ENCODE results near the gene FMN2.

Gene FMN2

DNA sequence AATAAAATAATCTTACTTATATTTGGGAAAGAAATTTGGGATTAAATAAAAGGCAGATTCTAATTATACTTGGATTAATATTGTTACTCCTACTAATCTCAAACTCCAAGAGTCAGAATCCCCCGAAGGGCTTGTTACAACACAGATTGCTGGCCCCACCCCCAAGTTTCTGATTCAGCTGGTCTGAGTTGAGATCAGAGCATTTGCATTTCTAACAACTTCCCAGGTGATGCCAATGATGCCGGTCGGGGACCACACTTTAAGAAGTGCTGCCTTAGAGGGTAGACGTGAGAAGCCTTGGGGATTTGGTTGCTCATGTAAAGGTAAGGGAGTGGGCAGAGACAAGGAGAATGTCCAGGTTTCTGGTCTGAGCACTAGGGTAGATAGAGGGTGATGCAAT lies 47.2 kb downstream of the FMN2 start:
- peaks cover 14% of the 10 kb centered on the region for H3K4me1 ChIP-seq (ENCODE audit: control insufficient read depth, insufficient read depth, low read length)
- no peaks in the 10 kb centered on the region for H3K9me3 ChIP-seq (ENCODE audit: control insufficient read depth, insufficient read depth, low read depth, low read length)
- no peaks in the 10 kb centered on the region for H3K36me3 ChIP-seq (ENCODE audit: control insufficient read depth, insufficient read depth, low read length)
- no peaks in the 10 kb centered on the region; the same call in 1 of the 2 replicates for H3K27me3 ChIP-seq (ENCODE audit: control insufficient read depth, insufficient read depth, low read length)
- H3K4me3 ChIP-seq (ENCODE audit: low read depth, low read length): no peak overlapping the region
- H3K27ac ChIP-seq (ENCODE audit: low read depth, low read length): no peak overlapping the region
- no peak overlapping the region for H3K9ac ChIP-seq (ENCODE audit: low read length)

DNA sequence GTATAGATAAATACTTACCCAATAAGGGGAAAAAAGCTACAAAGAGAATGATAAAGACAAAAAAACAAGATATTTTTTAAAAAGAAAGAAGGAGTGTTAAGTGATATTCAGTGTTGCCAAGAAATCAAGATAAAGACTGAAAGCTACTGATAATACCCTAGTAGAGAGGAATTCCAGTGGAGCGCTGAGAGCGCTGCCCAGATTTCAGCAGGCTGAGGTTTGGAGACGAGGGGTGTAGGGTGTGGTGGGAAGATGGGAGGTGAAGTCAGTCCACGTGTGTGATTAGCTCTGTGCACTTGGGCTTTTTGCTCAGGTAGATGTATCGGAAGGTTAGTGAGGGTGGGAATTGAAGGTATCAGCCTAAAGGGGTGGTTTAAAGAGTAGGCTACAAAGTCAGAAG lies 47.8 kb downstream of the FMN2 start:
- H3K27ac ChIP-seq (ENCODE audit: low read depth, low read length): no peak overlapping the region
- no peaks in the 10 kb centered on the region for H3K9me3 ChIP-seq (ENCODE audit: control insufficient read depth, insufficient read depth, low read depth, low read length)
- H3K27me3 ChIP-seq (ENCODE audit: control insufficient read depth, insufficient read depth, low read length): no peaks in the 10 kb centered on the region; the same call in 1 of the 2 replicates
- peaks cover 14% of the 10 kb centered on the region for H3K4me1 ChIP-seq (ENCODE audit: control insufficient read depth, insufficient read depth, low read length)
- H3K9ac ChIP-seq (ENCODE audit: low read length): no peak overlapping the region
- no peak overlapping the region for H3K4me3 ChIP-seq (ENCODE audit: low read depth, low read length)
- H3K36me3 ChIP-seq (ENCODE audit: control insufficient read depth, insufficient read depth, low read length): no peaks in the 10 kb centered on the region

DNA sequence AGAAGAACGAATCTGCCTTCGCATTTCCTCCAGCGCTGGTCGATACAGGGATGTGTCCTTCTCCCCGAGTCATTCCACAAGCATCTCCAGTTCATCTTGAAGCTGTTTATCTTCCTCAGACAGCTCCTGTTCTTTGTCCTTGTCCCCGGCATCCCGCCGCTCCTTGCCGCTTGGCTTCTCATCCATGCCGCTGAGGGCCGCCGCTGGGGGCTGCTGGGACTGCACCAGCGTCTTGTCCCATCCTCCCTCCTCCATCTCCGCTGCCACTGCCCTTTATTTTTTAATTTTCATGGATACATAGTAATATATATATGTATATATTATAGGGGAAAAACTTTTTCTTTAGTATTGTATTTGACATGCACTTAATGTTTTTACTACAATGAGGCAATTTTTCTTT lies 53.4 kb downstream of the FMN2 start:
- no peak overlapping the region for H3K27ac ChIP-seq (ENCODE audit: low read depth, low read length)
- no peaks in the 10 kb centered on the region for H3K4me1 ChIP-seq (ENCODE audit: control insufficient read depth, insufficient read depth, low read length)
- H3K27me3 ChIP-seq (ENCODE audit: control insufficient read depth, insufficient read depth, low read length): no peaks in the 10 kb centered on the region; the same call in 1 of the 2 replicates
- H3K9me3 ChIP-seq (ENCODE audit: control insufficient read depth, insufficient read depth, low read depth, low read length): no peaks in the 10 kb centered on the region
- H3K4me3 ChIP-seq (ENCODE audit: low read depth, low read length): no peak overlapping the region
- no peak overlapping the region for H3K9ac ChIP-seq (ENCODE audit: low read length)
- no peaks in the 10 kb centered on the region for H3K36me3 ChIP-seq (ENCODE audit: control insufficient read depth, insufficient read depth, low read length)

DNA sequence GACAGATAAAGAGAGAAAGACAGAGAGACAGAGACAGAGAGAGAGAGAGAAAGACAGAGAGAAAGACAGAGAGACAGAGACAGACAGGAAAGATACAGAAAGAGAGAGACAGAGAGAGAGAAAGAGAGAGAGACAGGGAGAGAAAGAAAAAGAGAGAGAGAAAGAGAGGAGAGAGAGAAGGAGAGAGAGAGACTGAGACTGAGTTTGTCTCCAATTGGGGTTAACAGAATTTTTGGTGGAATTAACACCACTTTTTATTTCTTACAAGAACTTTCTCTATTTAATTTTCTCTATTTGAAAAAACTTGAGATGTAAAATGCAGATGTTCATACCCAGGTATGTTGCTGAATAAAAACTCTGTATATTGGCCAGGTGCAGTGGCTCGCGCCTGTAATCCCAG lies 56.6 kb downstream of the FMN2 start:
- H3K4me3 ChIP-seq (ENCODE audit: low read depth, low read length): no peak overlapping the region
- H3K4me1 ChIP-seq (ENCODE audit: control insufficient read depth, insufficient read depth, low read length): no peaks in the 10 kb centered on the region
- no peak overlapping the region for H3K9ac ChIP-seq (ENCODE audit: low read length)
- no peaks in the 10 kb centered on the region; the same call in 1 of the 2 replicates for H3K27me3 ChIP-seq (ENCODE audit: control insufficient read depth, insufficient read depth, low read length)
- no peak overlapping the region for H3K27ac ChIP-seq (ENCODE audit: low read depth, low read length)
- no peaks in the 10 kb centered on the region for H3K9me3 ChIP-seq (ENCODE audit: control insufficient read depth, insufficient read depth, low read depth, low read length)
- H3K36me3 ChIP-seq (ENCODE audit: control insufficient read depth, insufficient read depth, low read length): no peaks in the 10 kb centered on the region

DNA sequence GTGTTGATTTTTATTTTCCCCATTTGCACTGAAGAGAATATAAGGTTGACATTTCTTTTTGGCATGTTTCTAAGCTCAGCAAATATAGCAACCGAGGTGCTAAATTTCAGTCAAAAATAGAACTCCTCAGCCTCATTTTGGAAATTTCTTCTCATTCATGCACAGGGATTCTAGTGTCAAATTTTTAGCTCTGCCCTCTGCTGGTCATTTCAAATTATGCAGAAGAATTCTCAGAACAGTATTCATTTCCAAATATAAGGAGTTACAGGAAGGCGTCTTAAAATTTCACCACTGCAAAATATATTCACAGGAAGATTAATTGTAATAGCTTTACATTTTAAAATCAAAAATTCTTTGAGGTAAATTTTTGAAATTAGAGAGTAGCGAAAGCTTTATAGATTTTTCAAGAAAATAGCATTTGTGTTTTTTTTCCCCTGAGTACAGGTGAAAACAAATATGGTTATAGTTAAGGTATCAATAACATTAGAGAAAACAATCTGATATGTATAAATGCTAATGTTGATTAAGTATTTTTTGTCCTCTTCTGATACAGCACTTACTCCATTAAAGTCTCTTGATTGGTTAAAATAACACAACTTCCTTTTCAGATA lies 57.9 kb downstream of the FMN2 start:
- H3K9ac ChIP-seq (ENCODE audit: low read length): no peak overlapping the region
- no peaks in the 10 kb centered on the region for H3K4me1 ChIP-seq (ENCODE audit: control insufficient read depth, insufficient read depth, low read length)
- no peak overlapping the region for H3K4me3 ChIP-seq (ENCODE audit: low read depth, low read length)
- no peaks in the 10 kb centered on the region for H3K9me3 ChIP-seq (ENCODE audit: control insufficient read depth, insufficient read depth, low read depth, low read length)
- H3K36me3 ChIP-seq (ENCODE audit: control insufficient read depth, insufficient read depth, low read length): no peaks in the 10 kb centered on the region
- no peaks in the 10 kb centered on the region; the same call in 1 of the 2 replicates for H3K27me3 ChIP-seq (ENCODE audit: control insufficient read depth, insufficient read depth, low read length)
- H3K27ac ChIP-seq (ENCODE audit: low read depth, low read length): no peak overlapping the region

DNA sequence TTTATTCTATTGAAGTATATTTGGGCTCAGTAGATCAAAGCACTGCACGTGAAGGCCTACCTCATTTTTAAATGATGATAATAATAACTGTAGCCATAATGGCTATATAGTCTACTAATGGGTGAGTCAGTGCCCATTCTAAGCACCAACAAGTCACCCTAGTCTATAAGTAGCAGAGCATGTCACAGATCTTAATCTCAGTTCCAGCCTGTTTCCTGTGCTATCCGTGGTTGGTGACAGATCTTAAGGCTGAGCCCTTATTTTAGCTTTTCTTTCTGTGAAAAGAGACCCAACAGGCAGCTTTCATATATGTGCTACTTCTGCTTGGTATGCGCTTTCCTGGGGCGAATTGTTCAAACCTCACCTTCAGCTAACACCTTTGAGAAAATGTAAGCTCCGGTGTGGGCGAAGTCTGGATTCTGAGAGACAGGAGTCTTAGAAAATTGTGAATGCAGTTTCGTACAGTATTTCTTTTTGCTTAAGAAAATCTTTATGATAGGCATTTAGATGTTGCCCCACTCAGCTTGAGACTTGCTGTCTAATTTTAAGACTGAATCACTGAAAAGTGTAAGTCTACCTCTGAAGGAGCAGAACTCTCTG lies 59.6 kb downstream of the FMN2 start:
- H3K27me3 ChIP-seq (ENCODE audit: control insufficient read depth, insufficient read depth, low read length): no peaks in the 10 kb centered on the region
- H3K4me1 ChIP-seq (ENCODE audit: control insufficient read depth, insufficient read depth, low read length): no peaks in the 10 kb centered on the region
- no peaks in the 10 kb centered on the region for H3K9me3 ChIP-seq (ENCODE audit: control insufficient read depth, insufficient read depth, low read depth, low read length)
- H3K36me3 ChIP-seq (ENCODE audit: control insufficient read depth, insufficient read depth, low read length): no peaks in the 10 kb centered on the region
- H3K27ac ChIP-seq (ENCODE audit: low read depth, low read length): no peak overlapping the region
- no peak overlapping the region for H3K4me3 ChIP-seq (ENCODE audit: low read depth, low read length)
- no peak overlapping the region for H3K9ac ChIP-seq (ENCODE audit: low read length)

DNA sequence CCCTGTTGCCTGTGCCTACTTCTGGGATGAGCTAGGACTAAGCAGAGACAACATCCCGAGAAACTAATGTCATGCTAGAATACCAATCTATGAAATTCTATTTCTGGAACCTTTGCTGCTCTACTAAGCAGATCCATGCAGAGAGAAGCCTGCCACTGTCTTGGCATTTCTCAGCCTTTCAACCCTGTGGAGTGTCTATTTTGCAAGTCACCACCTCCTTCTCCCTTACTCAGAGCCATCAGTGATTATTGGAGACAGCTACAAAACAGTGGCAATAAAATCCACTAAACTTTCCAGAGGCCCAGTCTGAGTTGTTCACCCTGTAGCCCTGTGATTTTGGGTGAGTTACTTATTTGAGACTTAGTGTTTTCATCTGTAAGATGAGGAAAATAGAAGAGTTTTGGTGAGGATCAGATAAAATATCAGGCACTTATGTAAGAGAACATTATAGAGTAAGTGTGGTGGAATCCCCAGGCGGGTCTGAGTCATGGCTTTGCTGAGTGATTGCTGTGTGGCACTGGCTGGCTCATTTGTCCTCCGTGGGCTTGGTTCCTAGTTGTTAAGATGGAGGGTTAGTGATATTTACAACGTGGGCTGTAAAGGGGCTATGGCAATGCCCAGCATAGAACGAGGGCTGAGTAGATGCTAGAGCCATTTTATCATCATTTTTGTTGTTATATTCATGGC lies 61.1 kb downstream of the FMN2 start:
- no peak overlapping the region for H3K27ac ChIP-seq (ENCODE audit: low read depth, low read length)
- no peak overlapping the region for H3K4me3 ChIP-seq (ENCODE audit: low read depth, low read length)
- H3K36me3 ChIP-seq (ENCODE audit: control insufficient read depth, insufficient read depth, low read length): no peaks in the 10 kb centered on the region
- no peak overlapping the region for H3K9ac ChIP-seq (ENCODE audit: low read length)
- no peaks in the 10 kb centered on the region for H3K27me3 ChIP-seq (ENCODE audit: control insufficient read depth, insufficient read depth, low read length)
- no peaks in the 10 kb centered on the region for H3K9me3 ChIP-seq (ENCODE audit: control insufficient read depth, insufficient read depth, low read depth, low read length)
- no peaks in the 10 kb centered on the region for H3K4me1 ChIP-seq (ENCODE audit: control insufficient read depth, insufficient read depth, low read length)

DNA sequence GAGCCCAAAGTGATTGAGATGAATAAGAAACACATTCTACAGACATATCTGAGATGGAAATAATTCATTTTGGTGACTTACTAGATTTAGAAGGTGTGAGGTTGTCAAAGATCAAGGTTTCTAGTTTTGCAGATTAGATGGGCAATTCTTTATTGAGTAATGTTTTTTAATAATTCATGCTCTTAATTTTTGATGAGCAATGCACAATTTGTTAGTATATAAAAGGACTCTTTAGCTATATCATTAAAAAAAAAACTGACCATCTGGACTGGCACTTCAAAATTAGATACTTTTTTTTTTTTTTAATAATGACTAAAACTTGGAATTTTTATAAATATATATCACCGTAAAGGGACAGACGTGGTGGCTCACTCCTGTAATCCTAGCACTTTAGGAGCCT lies 63.9 kb downstream of the FMN2 start:
- no peak overlapping the region for H3K4me3 ChIP-seq (ENCODE audit: low read depth, low read length)
- H3K36me3 ChIP-seq (ENCODE audit: control insufficient read depth, insufficient read depth, low read length): no peaks in the 10 kb centered on the region
- no peaks in the 10 kb centered on the region for H3K9me3 ChIP-seq (ENCODE audit: control insufficient read depth, insufficient read depth, low read depth, low read length)
- no peaks in the 10 kb centered on the region for H3K27me3 ChIP-seq (ENCODE audit: control insufficient read depth, insufficient read depth, low read length)
- H3K27ac ChIP-seq (ENCODE audit: low read depth, low read length): no peak overlapping the region
- no peak overlapping the region for H3K9ac ChIP-seq (ENCODE audit: low read length)
- H3K4me1 ChIP-seq (ENCODE audit: control insufficient read depth, insufficient read depth, low read length): no peaks in the 10 kb centered on the region

DNA sequence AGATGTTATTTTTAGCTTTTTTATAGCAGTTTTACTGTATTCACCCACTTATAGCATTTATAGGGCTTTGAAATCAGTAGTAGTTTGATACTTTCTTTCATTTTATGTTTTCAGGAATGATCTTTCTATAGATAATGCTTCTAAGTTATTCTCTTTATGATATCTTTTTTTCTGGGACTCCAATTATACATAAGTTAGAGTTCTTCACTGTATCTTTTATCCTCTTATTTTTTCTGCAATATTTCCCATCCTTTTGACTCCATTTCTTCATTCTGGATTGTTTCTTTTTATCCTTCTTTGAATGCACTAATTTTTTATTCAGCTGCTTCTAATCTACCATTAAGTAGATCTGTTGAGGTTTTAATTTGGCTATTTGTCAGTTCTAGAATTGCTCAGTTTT lies 73.1 kb downstream of the FMN2 start:
- no peak overlapping the region for H3K4me3 ChIP-seq (ENCODE audit: low read depth, low read length)
- H3K9ac ChIP-seq (ENCODE audit: low read length): no peak overlapping the region
- no peaks in the 10 kb centered on the region for H3K4me1 ChIP-seq (ENCODE audit: control insufficient read depth, insufficient read depth, low read length)
- H3K9me3 ChIP-seq (ENCODE audit: control insufficient read depth, insufficient read depth, low read depth, low read length): 0 out of 2 replicates have a peak, but pooled peaks cover 4% of the 10 kb centered on the region
- H3K27ac ChIP-seq (ENCODE audit: low read depth, low read length): no peak overlapping the region
- no peaks in the 10 kb centered on the region for H3K27me3 ChIP-seq (ENCODE audit: control insufficient read depth, insufficient read depth, low read length)
- no peaks in the 10 kb centered on the region for H3K36me3 ChIP-seq (ENCODE audit: control insufficient read depth, insufficient read depth, low read length)

DNA sequence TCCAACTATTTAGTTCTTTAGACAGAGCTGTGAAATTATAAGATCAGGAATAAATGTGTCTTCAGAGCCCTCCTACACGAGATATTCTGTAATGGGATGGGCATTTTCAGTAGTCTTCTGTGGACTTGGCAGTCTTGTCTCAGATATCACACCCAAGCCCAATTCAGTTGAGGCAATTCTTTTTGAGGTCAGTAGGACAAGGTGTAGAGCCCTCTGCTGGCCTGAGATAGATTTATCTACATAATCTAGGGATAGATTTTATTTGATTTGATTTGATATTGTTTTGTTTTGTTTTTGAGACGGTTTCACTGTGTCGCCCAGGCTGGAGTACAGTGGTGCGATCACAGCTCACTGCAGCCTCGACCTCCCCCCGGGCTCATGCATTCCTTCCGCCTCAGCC lies 77.5 kb downstream of the FMN2 start:
- Histone ChIP-seq H3K27ac (ENCODE audit: low read depth, low read length) (no peak overlapping the region), H3K27me3 (ENCODE audit: control insufficient read depth, insufficient read depth, low read length) (no peaks in the 10 kb centered on the region), H3K9ac (ENCODE audit: low read length) (no peak overlapping the region), H3K4me3 (ENCODE audit: low read depth, low read length) (no peak overlapping the region), H3K36me3 (ENCODE audit: control insufficient read depth, insufficient read depth, low read length) (no peaks in the 10 kb centered on the region), H3K9me3 (ENCODE audit: control insufficient read depth, insufficient read depth, low read depth, low read length) (0 out of 2 replicates have a peak, but pooled peaks cover 4% of the 10 kb centered on the region), H3K4me1 (ENCODE audit: control insufficient read depth, insufficient read depth, low read length) (no peaks in the 10 kb centered on the region)

DNA sequence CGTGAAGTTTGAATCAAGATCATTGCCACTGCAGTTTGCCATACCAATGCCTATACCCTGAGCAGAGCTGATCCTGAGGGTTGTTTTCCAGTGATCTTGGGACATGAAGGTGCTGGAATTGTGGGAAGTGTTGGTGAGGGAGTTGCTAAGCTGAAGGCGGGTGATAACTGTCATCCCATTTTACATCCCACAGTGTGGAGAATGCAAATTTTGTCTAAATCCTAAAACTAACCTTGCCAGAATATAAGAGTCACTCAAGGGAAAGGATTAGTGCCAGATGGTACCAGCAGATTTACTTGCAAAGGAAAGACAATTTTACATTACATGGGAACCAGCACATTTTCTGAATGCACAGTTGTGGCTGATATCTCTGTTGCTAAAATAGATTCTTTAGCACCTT lies 78.6 kb downstream of the FMN2 start:
- Histone ChIP-seq H3K9me3 (ENCODE audit: control insufficient read depth, insufficient read depth, low read depth, low read length) (no peaks in the 10 kb centered on the region), H3K27ac (ENCODE audit: low read depth, low read length) (no peak overlapping the region), H3K4me1 (ENCODE audit: control insufficient read depth, insufficient read depth, low read length) (no peaks in the 10 kb centered on the region), H3K36me3 (ENCODE audit: control insufficient read depth, insufficient read depth, low read length) (no peaks in the 10 kb centered on the region), H3K4me3 (ENCODE audit: low read depth, low read length) (no peak overlapping the region), H3K27me3 (ENCODE audit: control insufficient read depth, insufficient read depth, low read length) (no peaks in the 10 kb centered on the region), H3K9ac (ENCODE audit: low read length) (no peak overlapping the region)
